K562 (cell line): ENCODE results near the gene ATXN1. TPM values are rescaled to one million over a fixed set of nuclear protein-coding genes. Genes with fewer than 3 reads are reported as not detected.

Source experiments
- ATAC-seq: fragments of 200-7000 bp; cut with Tn5 transposase; 3 replicates; pipeline ENCODE4 v1.9.1; 2020; ENCODE audit warnings: moderate library complexity
- BruUV-seq: library from RNA; stranded (reverse); fragments of 400-500 nt; replicated peaks from 2 replicates; lab custom pipeline; 2021; lab: Mats Ljungman, UMichigan
- CTCF ChIA-PET: fragments of 300-600 bp; formaldehyde crosslinking; extraction: SDS; loops from one replicate; lab custom pipeline; 2021; ENCODE audit warnings: low intra/inter-chr PET ratio; lab: Yijun Ruan, JAX
- POLR2A ChIA-PET: fragments of 300-600, 350-650 bp; sonication (Branson Sonifier 250); formaldehyde crosslinking; extraction: SDS; loops from one replicate; lab custom pipeline; 2021; ENCODE audit warnings: antibody characterized with exemption, inconsistent platforms; lab: Yijun Ruan, JAX
- DNase-seq, 4 experiments: peaks; one replicate each; pipeline versions ENCODE4 v3.0.0 to v3.0.0-alpha.2; 2011 to 2018; ENCODE audit warnings: low spot score in 3 of 4, mixed read lengths in 3 of 4; ENCODE audit errors: extremely low read depth in 1 of 4
- FAIRE-seq: peaks from 2 replicates; lab custom pipeline; 2011; peaks lifted over from hg19 to GRCh38; lab: Jason Lieb, UNC
- H2AFZ ChIP-seq: 2 replicates; pipeline ENCODE4 v1.6.0; 2011; ENCODE audit warnings: low read depth, low read length, control low read depth, inconsistent platforms
- H3K27ac ChIP-seq: fragments of 200-600 bp; 3 replicates; pipeline ENCODE4 v1.8.0; 2011; ENCODE audit warnings: low read depth, mild to moderate bottlenecking, control low read depth, inconsistent platforms, low read length, moderate library complexity, mixed read lengths; ENCODE audit errors: extremely low read depth
- H3K27me3 ChIP-seq, 2 experiments: fragments of 300-600 bp in 1 of 2; 2 replicates in 1 of 2; 3 replicates in 1 of 2; pipeline versions ENCODE4 v1.6.0 to v1.8.0; 2011; ENCODE audit warnings: inconsistent platforms in 2 of 2, low read length in 2 of 2, mild to moderate bottlenecking in 1 of 2, mixed read lengths in 1 of 2, moderate library complexity in 1 of 2; ENCODE audit not compliant: control insufficient read depth in 2 of 2, insufficient read depth in 2 of 2
- H3K36me3 ChIP-seq: fragments of 300-600 bp; 3 replicates; pipeline ENCODE4 v1.8.0; 2011; ENCODE audit warnings: mild to moderate bottlenecking, low read length, inconsistent platforms; ENCODE audit not compliant: control insufficient read depth, insufficient read depth
- H3K4me1 ChIP-seq, 2 experiments: fragments of 200-600 bp in 1 of 2; replicated peaks in 1 of 2; 2 replicates in 1 of 2; 3 replicates in 1 of 2; pipeline versions ENCODE4 v1.5.1 to v1.8.0; 2011; ENCODE audit warnings: inconsistent platforms in 2 of 2, low read length in 2 of 2, mild to moderate bottlenecking in 1 of 2, mixed read lengths in 1 of 2, moderate library complexity in 1 of 2; ENCODE audit not compliant: control insufficient read depth in 2 of 2, insufficient read depth in 2 of 2
- H3K4me2 ChIP-seq: 2 replicates; pipeline ENCODE4 v1.6.1; 2011; ENCODE audit warnings: low read length, control low read depth, inconsistent platforms, mixed read lengths; ENCODE audit not compliant: insufficient read depth
- H3K4me3 ChIP-seq: fragments of 200-600 bp; sonication (generic), shearing (Covaris generic); 2 replicates; pipeline ENCODE4 v1.5.1; 2016; ENCODE audit warnings: control low read depth, inconsistent platforms
- H3K79me2 ChIP-seq: fragments of 200-600 bp; 3 replicates; pipeline ENCODE4 v1.8.0; 2011; ENCODE audit warnings: low read length, inconsistent platforms; ENCODE audit not compliant: control insufficient read depth, insufficient read depth
- H3K9ac ChIP-seq, 2 experiments: 2 replicates each; pipeline versions ENCODE4 v1.6.0 to v1.6.1; 2011; ENCODE audit warnings: low read depth in 2 of 2, low read length in 2 of 2, control low read depth in 1 of 2, inconsistent platforms in 1 of 2, mild to moderate bottlenecking in 1 of 2, mixed read lengths in 1 of 2; ENCODE audit not compliant: insufficient read depth in 1 of 2
- H3K9me1 ChIP-seq: one replicate; pipeline ENCODE4 v1.6.0; 2011; ENCODE audit warnings: inconsistent platforms, mild to moderate bottlenecking, low read length, moderate library complexity; ENCODE audit not compliant: control insufficient read depth, insufficient read depth
- H3K9me3 ChIP-seq: replicated peaks from 2 replicates; pipeline ENCODE4 v1.5.1; 2011; ENCODE audit warnings: low read depth, low read length, inconsistent platforms; ENCODE audit not compliant: control insufficient read depth, insufficient read depth
- H4K20me1 ChIP-seq: replicated peaks from 2 replicates; pipeline ENCODE4 v1.6.1; 2011; ENCODE audit warnings: low read length, inconsistent platforms, mixed read lengths; ENCODE audit not compliant: control insufficient read depth, insufficient read depth
- ARID3A ChIP-seq: IDR thresholded peaks from 2 replicates; pipeline ENCODE4 v1.6.1; 2012; ENCODE audit warnings: low read depth, low read length, improper control_type of control experiment, borderline replicate concordance
- CHD2 ChIP-seq: IDR thresholded peaks from 2 replicates; pipeline ENCODE4 v1.6.1; 2011; ENCODE audit warnings: low read depth, low read length
- CTCFL ChIP-seq: IDR thresholded peaks from 2 replicates; pipeline ENCODE4 v1.6.1; 2011; ENCODE audit warnings: borderline replicate concordance, low read depth, mild to moderate bottlenecking, moderate library complexity, low read length; ENCODE audit not compliant: insufficient read depth, poor library complexity, severe bottlenecking
- ELF4 ChIP-seq: fragments of 450-650 bp; formaldehyde crosslinking; IDR thresholded peaks from 2 replicates; pipeline ENCODE4 v1.4.0; 2022; ENCODE audit warnings: missing genetic modification characterization
- EP400 ChIP-seq: fragments of 450-650 bp; IDR thresholded peaks from 2 replicates; pipeline ENCODE4 v1.6.1; 2017; ENCODE audit warnings: antibody characterized with exemption, mild to moderate bottlenecking, moderate library complexity
- IRF2 ChIP-seq: sonication (generic); formaldehyde crosslinking; IDR thresholded peaks from 2 replicates; pipeline ENCODE4 v1.8.1; 2022; ENCODE audit warnings: mild to moderate bottlenecking, missing genetic modification reagents
- MXD1 ChIP-seq: fragments of 250-450 bp; sonication (Bioruptor Pico); IDR thresholded peaks from 2 replicates; pipeline ENCODE4 v1.8.0; 2021; ENCODE audit warnings: borderline replicate concordance, mild to moderate bottlenecking, moderate library complexity; ENCODE audit not compliant: poor library complexity, severe bottlenecking
- MXI1 ChIP-seq: IDR thresholded peaks from 2 replicates; pipeline ENCODE4 v1.6.1; 2011; ENCODE audit warnings: low read depth, mild to moderate bottlenecking, improper control_type of control experiment, low read length
- MYNN ChIP-seq, 2 experiments: sonication (generic); formaldehyde crosslinking in 1 of 2; IDR thresholded peaks; 2 replicates each; pipeline versions ENCODE4 v1.5.0 to v1.6.1; 2016 to 2020; ENCODE audit warnings: antibody characterized with exemption in 1 of 2, missing genetic modification reagents in 1 of 2
- NFRKB ChIP-seq: fragments of 450-650 bp; IDR thresholded peaks from 2 replicates; pipeline ENCODE4 v1.6.1; 2016; ENCODE audit warnings: low read depth
- PREB ChIP-seq: sonication (generic); formaldehyde crosslinking; IDR thresholded peaks from 2 replicates; pipeline ENCODE4 v1.8.1; 2023; ENCODE audit warnings: mild to moderate bottlenecking, missing genetic modification reagents
- PTRF ChIP-seq: fragments of 450-650 bp; IDR thresholded peaks from 2 replicates; pipeline ENCODE4 v1.6.1; 2016; ENCODE audit warnings: mild to moderate bottlenecking, missing genetic modification characterization, missing compliant biosample characterization
- RNF2 ChIP-seq: sonication (generic); IDR thresholded peaks from 2 replicates; pipeline ENCODE4 v1.6.1; 2016
- SIN3A ChIP-seq, 2 experiments: fragments of 150-350 bp in 1 of 2; IDR thresholded peaks; 2 replicates each; pipeline ENCODE4 v1.6.1; 2011 to 2016; ENCODE audit warnings: borderline replicate concordance in 2 of 2, low read depth in 2 of 2, low read length in 2 of 2, mild to moderate bottlenecking in 2 of 2, moderate library complexity in 2 of 2; ENCODE audit not compliant: control insufficient read depth in 1 of 2
- ZNF277 ChIP-seq: fragments of 250-450 bp; sonication (Bioruptor Pico); IDR thresholded peaks from 2 replicates; pipeline ENCODE4 v1.8.0; 2022; ENCODE audit warnings: inconsistent platforms, mild to moderate bottlenecking, moderate library complexity, borderline replicate concordance
- WGBS: fragments of 100-300 bp; shearing (Covaris generic); methylation state at CpG from one replicate; pipeline ENCODE4 v1.1.6; 2016; ENCODE audit warnings: low coverage, mixed read lengths; ENCODE audit not compliant: insufficient coverage; ENCODE audit errors: missing lambda C conversion rate; 5-methylcytosine and 5-hydroxymethylcytosine counted together
- in situ Hi-C: fragments of 300-500 bp; cut with MboI; formaldehyde crosslinking; loops from 4 replicates; pipeline ENCODE4 v1.15.0; 2018; ENCODE audit warnings: inconsistent platforms, mixed read lengths
- intact Hi-C: fragments of 100-400 bp; cut with micrococcal nuclease; formaldehyde crosslinking; loops from 2 replicates; pipeline ENCODE4 v1.14.2; 2022
- polyA plus RNA-seq, 8 experiments: library from polyadenylated mRNA; depleted of rRNA in 4 of 8; stranded (reverse) in 5 of 8; unstranded in 3 of 8; fragments of >200 nt; fragmentation: Nextera tagmentation in 2 of 8; fragmentation: Illumina TruSeq in 1 of 8; extraction: Ambion mirVana in 2 of 8; extraction: Trizol in 1 of 8; gene quantifications; 2 replicates each; pipeline versions ENCODE4 v1.2.1 to v1.2.3, GENCODE V29; 2011 to 2014; ENCODE audit warnings: inconsistent platforms in 1 of 8, missing spikeins in 1 of 8
- total RNA-seq, 7 experiments: library from RNA; depleted of rRNA in 6 of 7; stranded (reverse); fragments of >200 nt in 6 of 7; fragmentation: Illumina TruSeq in 2 of 7; extraction: Trizol in 2 of 7; gene quantifications; 2 replicates each; pipeline versions ENCODE4 v1.2.1 to v1.2.3, GENCODE V29; 2011 to 2021; ENCODE audit warnings: low replicate concordance in 1 of 7

Gene ATXN1
- total and polyA plus RNA-seq, 9 of the 15 experiments (the other 6 are each of a cell fraction or from before 2014, with no cell fraction given), result under 0.01 to 1.2 (median 0.58) TPM

- Histone ChIP-seq H3K4me3 (no peak overlapping the region), H3K27ac (no peak overlapping the region), H3K4me1 (no peaks in the 10 kb centered on the region), H4K20me1 (no peaks in the 10 kb centered on the region), H3K9me1 (no peaks in the 10 kb centered on the region), H3K79me2 (no peaks in the 10 kb centered on the region), H3K27me3 (peaks cover 6% of the 10 kb centered on the region in 2 experiments; a peak in 4 of 5 replicates), H3K36me3 (no peaks in the 10 kb centered on the region), H3K9ac (no peak overlapping the region), H3K4me2 (no peak overlapping the region), H3K9me3 (no peaks in the 10 kb centered on the region), H2AFZ (no peak overlapping the region)
- ChIA-PET CTCF (no interaction called here), POLR2A (no interaction called here)
- in situ Hi-C loops (no loop called here), intact Hi-C loops (no loop called here)
- FAIRE-seq, result no peak
- 0% methylated on average over 2 of the region's 2 CpGs for WGBS
- no peak for DNase-seq
- ATAC-seq, result no peak
- BruUV-seq, result no TSS peak
- no peak for TF ChIP-seq MYNN (IDR thresholded peaks at IDR 0.05)
- no peak for TF ChIP-seq MYNN (CRISPR knock-in tag; IDR thresholded peaks at IDR 0.05)
- no peak for TF ChIP-seq CHD2
- TF ChIP-seq MXD1 (CRISPR knock-in tag), result no peak
- TF ChIP-seq ZNF277 (CRISPR knock-in tag), result no peak
- no peak for TF ChIP-seq ELF4 (CRISPR knock-in tag)
- TF ChIP-seq CTCFL, result no peak
- no peak for TF ChIP-seq NFRKB
- no peak for TF ChIP-seq RNF2
- no peak for TF ChIP-seq SIN3A (IDR thresholded peaks at IDR 0.05; ENCODE audit: borderline replicate concordance in 2 of 2, control insufficient read depth in 1 of 2, low read depth in 2 of 2, low read length in 2 of 2)
- no peak for TF ChIP-seq EP400
- TF ChIP-seq ARID3A, result no peak
- TF ChIP-seq PTRF (tag), result no peak
- no peak for TF ChIP-seq PREB (CRISPR knock-in tag)
- TF ChIP-seq IRF2 (CRISPR knock-in tag), result no peak
- no peak for TF ChIP-seq MXI1
Measured at GRCh38 chr6:16483315-16483875, 277.9 kb downstream of the ATXN1 start.
